GM12892 (cell line): ENCODE data around the gene STK16.

Experiments used
- POLR2AphosphoS5 ChIP-seq: IDR thresholded peaks from 2 replicates; pipeline ENCODE4 v1.6.1; 2011; ENCODE audit warnings: low read depth, low read length, control low read depth
- TAF1 ChIP-seq: IDR thresholded peaks from 2 replicates; pipeline ENCODE4 v1.6.1; 2011; ENCODE audit warnings: low read depth, mild to moderate bottlenecking, control low read depth, low read length, borderline replicate concordance

- no peak for TF ChIP-seq POLR2AphosphoS5
- TF ChIP-seq TAF1 = no peak
Measured at GRCh38 chr2:219272356-219272755, 27.1 kb downstream of the STK16 start.
